IgD-negative memory B cell (primary cell): ENCODE results near the gene PRAC2. TPM values are rescaled to one million over a fixed set of nuclear protein-coding genes. Genes with fewer than 3 reads are reported as not detected.
A peak's percentile ranks its signal among the peaks of the same experiment; 100 is the strongest.

Experiments
- H3K27ac Mint-ChIP-seq, 3 donors: one replicate each; pipeline ENCODE4 v1.8.0; 2020 to 2022; ENCODE audit warnings: mild to moderate bottlenecking in 3 of 3, mixed read lengths in 3 of 3, moderate library complexity in 1 of 3
- H3K27me3 Mint-ChIP-seq: one replicate; pipeline ENCODE4 v1.8.0; 2021; ENCODE audit warnings: mixed read lengths
- H3K36me3 Mint-ChIP-seq: one replicate; pipeline ENCODE4 v1.8.0; 2020; ENCODE audit warnings: mild to moderate bottlenecking, mixed read lengths
- H3K4me1 Mint-ChIP-seq, 3 donors: one replicate each; pipeline ENCODE4 v1.8.0; 2020 to 2022; ENCODE audit warnings: mixed read lengths in 3 of 3, mild to moderate bottlenecking in 1 of 3
- H3K4me3 Mint-ChIP-seq, 4 donors: one replicate each; pipeline ENCODE4 v1.8.0; 2020 to 2022; ENCODE audit warnings: mild to moderate bottlenecking in 4 of 4, mixed read lengths in 4 of 4, moderate library complexity in 3 of 4
- H3K9me3 Mint-ChIP-seq, 3 donors: one replicate each; pipeline ENCODE4 v1.8.0; 2020 to 2021; ENCODE audit warnings: mixed read lengths in 3 of 3, mild to moderate bottlenecking in 1 of 3
- polyA plus RNA-seq: library from polyadenylated mRNA; unstranded; fragments of 300-500 nt; fragmentation: Illumina TruSeq; gene quantifications from one replicate; pipeline ENCODE4 v1.2.3, GENCODE V29; 2021

PRAC2 gene
- polyA plus RNA-seq, 1 donor from 2014 or later = not detected

DNA sequence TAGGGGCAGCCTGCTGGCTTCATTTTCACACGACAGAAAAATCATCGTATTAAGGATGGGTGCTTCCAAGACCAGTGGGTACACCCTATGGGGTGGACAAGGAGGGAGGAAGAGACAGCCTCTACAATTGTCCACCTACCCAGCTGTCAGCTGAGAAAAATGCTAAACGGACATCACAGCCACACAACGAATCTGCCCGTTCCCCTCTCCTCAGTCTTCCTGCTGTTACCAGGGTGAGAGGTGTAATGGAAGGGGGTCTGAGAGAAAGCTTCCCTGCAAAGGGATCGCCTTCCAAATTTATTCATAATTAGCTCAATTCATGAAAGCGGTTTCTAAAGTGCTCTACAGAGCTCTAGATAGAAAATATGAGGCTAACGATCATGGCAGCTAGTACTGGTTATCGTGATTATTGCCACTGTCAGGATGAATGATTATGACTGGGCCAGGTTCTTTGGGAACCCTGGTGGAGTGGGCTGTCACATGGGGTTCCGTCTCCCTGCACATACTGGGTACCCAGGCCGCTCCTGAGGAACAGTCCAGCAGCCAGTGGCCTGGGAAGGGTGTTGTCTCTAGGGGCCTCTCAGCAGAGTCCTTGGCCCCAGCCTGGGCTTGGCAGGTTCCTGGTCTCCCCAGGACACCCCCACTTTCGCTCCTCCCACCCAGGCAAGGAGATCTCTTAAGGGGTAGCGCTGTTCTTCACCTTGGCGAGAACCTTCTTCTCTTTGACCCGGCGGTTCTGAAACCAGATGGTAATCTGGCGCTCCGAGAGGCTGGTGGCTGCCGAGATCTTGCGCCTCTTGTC lies 3.3 kb downstream of the PRAC2 start:
- Mint-ChIP-seq H3K27me3 (peaks cover 81% of the 10 kb centered on the region), H3K9me3 (peaks cover 0 to 8% (median 0%) of the 10 kb centered on the region in 3 donors), H3K27ac (peak overlapping the region; percentile 55 to 92 (median 90)), H3K4me1 (peaks cover 7 to 16% (median 15%) of the 10 kb centered on the region in 3 donors), H3K4me3 (peak overlapping the region in 2 of 4 donors; percentile 13 to 37), H3K36me3 (no peaks in the 10 kb centered on the region)

GRCh38 chr17:48726916-48727286 lies 3.9 kb downstream of the PRAC2 start:
- no peaks in the 10 kb centered on the region for H3K36me3 Mint-ChIP-seq
- H3K4me1 Mint-ChIP-seq = peaks cover 7 to 16% (median 15%) of the 10 kb centered on the region in 3 donors
- peak overlapping the region in 2 of 4 donors; percentile 0 to 13 for H3K4me3 Mint-ChIP-seq
- H3K27me3 Mint-ChIP-seq = peaks cover 82% of the 10 kb centered on the region
- peak overlapping the region in 1 of 3 donors; percentile 92 for H3K27ac Mint-ChIP-seq
- H3K9me3 Mint-ChIP-seq = peaks cover 0 to 8% (median 0%) of the 10 kb centered on the region in 3 donors

GRCh38 chr17:48727415-48728175 lies 4.6 kb downstream of the PRAC2 start:
- Mint-ChIP-seq H3K27me3 (peaks cover 82% of the 10 kb centered on the region), H3K36me3 (no peaks in the 10 kb centered on the region), H3K27ac (peak overlapping the region in 2 of 3 donors; percentile 36 to 92), H3K9me3 (peaks cover 0 to 8% (median 0%) of the 10 kb centered on the region in 3 donors), H3K4me3 (peak overlapping the region in 2 of 4 donors; percentile 13 to 63), H3K4me1 (peaks cover 9 to 18% (median 16%) of the 10 kb centered on the region in 3 donors)

DNA sequence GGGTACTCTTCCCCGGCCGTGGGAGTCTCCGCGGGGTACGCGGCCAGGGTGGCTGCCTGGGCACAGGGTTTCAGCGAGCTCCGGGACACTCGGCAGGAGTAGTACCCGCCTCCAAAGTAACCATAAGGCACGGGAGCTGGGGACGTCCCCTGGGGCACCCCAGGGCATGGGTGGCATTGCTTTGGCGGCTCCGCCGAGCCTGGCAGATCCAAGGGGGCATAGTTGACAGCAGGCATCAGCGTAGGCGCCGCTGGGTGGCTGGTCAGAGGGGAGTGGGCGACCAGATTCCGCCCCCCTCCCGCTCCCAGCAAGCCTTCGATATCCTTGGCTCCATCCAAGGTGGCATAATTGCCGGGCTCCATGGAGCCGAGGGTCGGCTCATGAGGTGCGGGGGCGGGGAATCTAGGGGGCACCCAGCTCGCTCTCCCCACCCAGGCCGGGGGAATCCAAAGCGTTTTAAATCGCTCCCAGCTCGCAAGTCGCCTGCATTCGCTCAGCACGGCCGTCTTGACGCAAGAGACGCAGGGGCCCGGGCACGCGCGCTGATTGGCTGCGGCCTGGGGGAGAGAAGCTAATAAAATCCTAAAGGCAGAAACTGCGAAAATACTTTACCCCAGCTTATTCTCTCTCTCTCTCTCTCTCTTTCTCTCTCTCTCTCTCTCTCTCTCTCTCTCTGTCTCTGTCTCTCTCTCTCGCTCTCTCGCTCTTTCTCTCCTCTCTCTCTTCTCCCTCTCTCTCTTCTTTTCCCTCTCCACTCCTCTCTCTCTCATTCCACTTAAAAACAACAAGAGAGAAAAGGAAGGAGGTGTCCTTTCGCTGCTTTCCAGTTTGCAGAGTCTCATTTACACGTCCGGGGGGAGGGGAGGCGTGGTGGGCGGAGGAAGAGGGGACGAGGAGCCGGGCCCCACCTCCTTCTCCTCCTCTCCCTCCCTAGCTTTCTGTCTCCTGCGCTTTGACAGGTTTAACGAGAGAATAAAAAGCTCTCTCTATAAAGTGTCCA lies 5.5 kb downstream of the PRAC2 start, which contains the start of gene HOXB13:
Gene HOXB13, minus strand, starts transcription at position 519 of the 1,000 bp plus-strand sequence. Its CDS starts 157 bp downstream, at position 362.
- Mint-ChIP-seq H3K9me3 (peaks cover 0 to 8% (median 0%) of the 10 kb centered on the region in 3 donors), H3K27me3 (peaks cover 80% of the 10 kb centered on the region), H3K4me3 (peak within 1 kb of the TSS in 2 of 4 donors; percentile 55 to 63), H3K4me1 (peaks cover 14 to 24% (median 16%) of the 10 kb centered on the region in 3 donors), H3K36me3 (no peaks in the 10 kb centered on the region), H3K27ac (peak within 1 kb of the TSS; percentile 36 to 92 (median 53))

GRCh38 chr17:48729335-48730239 lies 6.6 kb downstream of the PRAC2 start:
- Mint-ChIP-seq H3K27me3 (peaks cover 82% of the 10 kb centered on the region), H3K4me1 (peaks cover 5 to 22% (median 13%) of the 10 kb centered on the region in 3 donors), H3K36me3 (no peaks in the 10 kb centered on the region), H3K27ac (peak overlapping the region in 2 of 3 donors; percentile 39 to 53), H3K4me3 (peak overlapping the region in 1 of 4 donors; percentile 25), H3K9me3 (peaks cover 0 to 8% (median 0%) of the 10 kb centered on the region in 3 donors)

- Mint-ChIP-seq H3K27me3 (peaks cover 82% of the 10 kb centered on the region), H3K9me3 (peaks cover 0 to 7% (median 0%) of the 10 kb centered on the region in 3 donors), H3K27ac (peak overlapping the region in 2 of 3 donors; percentile 39 to 50), H3K4me1 (peaks cover 4 to 18% (median 10%) of the 10 kb centered on the region in 3 donors), H3K4me3 (peak overlapping the region in 1 of 4 donors; percentile 25), H3K36me3 (no peaks in the 10 kb centered on the region)
Observed at GRCh38 chr17:48730240-48730550, 7.2 kb downstream of the PRAC2 start.

DNA sequence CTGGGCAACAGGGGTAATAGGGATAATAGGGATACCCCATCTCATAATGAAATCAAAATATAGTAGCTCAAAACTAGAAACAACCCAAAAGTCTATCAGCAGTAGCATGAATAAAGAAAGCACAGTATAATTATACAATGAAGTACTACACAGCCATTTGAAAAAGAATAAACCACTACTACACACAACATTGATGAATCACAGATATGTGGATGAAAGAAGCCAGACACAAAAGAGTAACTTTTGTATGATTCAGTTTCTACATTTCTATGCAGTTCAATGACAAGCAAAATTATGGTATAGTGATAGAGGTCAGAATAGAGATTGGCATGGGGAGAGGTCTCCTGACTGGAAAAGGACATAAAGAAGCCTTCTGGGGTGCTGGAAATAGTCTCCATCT lies 8.4 kb downstream of the PRAC2 start:
- H3K36me3 Mint-ChIP-seq = no peaks in the 10 kb centered on the region
- H3K4me1 Mint-ChIP-seq = peaks cover 4 to 18% (median 10%) of the 10 kb centered on the region in 3 donors
- H3K27ac Mint-ChIP-seq = no peak overlapping the region
- H3K27me3 Mint-ChIP-seq = peaks cover 83% of the 10 kb centered on the region
- H3K9me3 Mint-ChIP-seq = peaks cover 0 to 6% (median 0%) of the 10 kb centered on the region in 3 donors
- H3K4me3 Mint-ChIP-seq = no peak overlapping the region

DNA sequence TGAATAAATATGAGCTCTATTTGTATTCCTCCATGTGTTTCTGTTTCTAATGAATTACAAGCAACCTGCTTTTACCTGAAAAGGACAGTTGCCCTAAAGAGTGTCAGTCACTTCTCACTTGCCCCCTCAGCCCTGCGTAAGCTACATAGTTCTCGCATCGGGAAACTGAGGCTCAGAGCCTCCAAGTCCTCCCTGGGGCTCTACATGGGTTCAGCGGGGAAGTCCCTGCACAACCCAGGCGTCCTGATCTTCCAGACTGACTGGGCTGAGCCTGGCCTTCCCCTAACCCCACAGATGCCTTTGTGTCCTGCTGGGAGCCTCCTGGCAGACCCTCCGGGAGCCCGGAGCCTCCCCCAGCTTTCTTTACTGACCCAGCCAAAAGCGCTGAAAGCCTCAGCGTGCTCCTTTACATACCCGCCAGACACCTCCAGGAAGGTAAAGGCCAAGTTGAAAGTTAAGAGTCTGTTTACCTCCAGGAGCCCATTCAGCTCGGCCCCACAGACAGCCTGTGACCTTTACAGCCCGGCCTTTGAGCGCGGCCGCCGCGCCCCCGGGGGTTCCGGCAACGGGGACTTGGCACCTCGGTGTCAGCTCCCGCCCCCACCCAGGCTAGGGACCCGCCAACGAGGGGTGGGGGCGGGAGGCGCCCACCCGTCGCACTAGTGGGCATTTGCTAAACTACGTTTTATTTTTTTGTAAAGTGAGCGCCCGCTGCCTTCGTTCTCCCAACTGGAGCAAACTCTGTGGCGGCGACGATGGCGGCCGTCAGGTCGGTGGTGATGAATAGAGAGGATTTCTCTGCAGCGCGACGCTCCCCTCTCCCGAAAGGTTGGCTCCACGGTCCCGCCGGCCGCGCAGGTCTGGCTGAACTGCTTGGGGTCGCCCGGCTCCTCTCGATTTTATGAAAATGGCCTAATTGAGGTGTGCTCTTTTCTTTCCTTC lies 10.0 kb downstream of the PRAC2 start:
- Mint-ChIP-seq H3K4me1 (peaks cover 4 to 18% (median 10%) of the 10 kb centered on the region in 3 donors), H3K27me3 (peaks cover 80% of the 10 kb centered on the region), H3K9me3 (peaks cover 0 to 5% (median 0%) of the 10 kb centered on the region in 3 donors), H3K36me3 (no peaks in the 10 kb centered on the region), H3K27ac (peak overlapping the region; percentile 9 to 47 (median 46)), H3K4me3 (peak overlapping the region in 2 of 4 donors; percentile 75 to 85)

DNA sequence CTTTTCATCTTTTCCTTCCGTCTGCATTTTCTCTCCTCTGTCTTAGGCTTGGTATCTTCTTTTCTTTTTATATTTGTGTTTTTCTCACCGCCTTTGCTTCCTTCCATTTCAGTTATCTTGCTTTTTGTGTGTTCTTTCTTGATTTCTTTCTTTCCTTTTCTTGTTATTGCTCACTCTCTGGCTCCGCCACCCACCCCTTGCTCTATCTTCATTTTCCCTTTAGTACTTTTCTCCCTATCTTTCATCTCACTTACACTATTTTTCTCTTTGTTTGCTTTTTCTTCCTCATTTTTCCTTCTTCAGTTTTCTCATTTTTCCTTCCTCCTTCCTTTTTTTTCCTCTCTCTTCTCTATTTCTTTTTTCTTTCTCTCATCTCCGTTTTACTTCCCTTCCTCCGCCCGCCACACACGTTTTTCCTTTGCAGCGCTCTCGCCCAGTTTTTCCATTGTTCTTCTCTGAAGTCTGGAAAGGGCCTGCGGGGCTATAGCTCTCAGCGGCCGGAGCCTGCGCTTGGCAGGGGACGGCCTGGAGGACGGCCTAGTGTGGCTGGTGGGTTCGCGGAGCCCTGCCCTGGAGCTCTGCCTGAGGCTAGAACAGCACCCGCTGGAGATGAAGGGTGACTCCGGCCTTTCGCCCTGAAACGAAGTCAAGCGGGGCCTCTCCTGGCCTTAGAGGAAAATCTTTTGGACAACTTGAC lies 10.8 kb downstream of the PRAC2 start:
- Mint-ChIP-seq H3K4me1 (peaks cover 4 to 17% (median 10%) of the 10 kb centered on the region in 3 donors), H3K36me3 (no peaks in the 10 kb centered on the region), H3K27ac (peak overlapping the region; percentile 9 to 47 (median 17)), H3K9me3 (peaks cover 0 to 8% (median 0%) of the 10 kb centered on the region in 3 donors), H3K27me3 (peaks cover 81% of the 10 kb centered on the region), H3K4me3 (peak overlapping the region in 3 of 4 donors; percentile 18 to 85 (median 75))

GRCh38 chr17:48734333-48735061 lies 11.5 kb downstream of the PRAC2 start:
- Mint-ChIP-seq H3K4me3 (peak overlapping the region in 1 of 4 donors; percentile 75), H3K4me1 (peaks cover 9 to 20% (median 10%) of the 10 kb centered on the region in 3 donors), H3K27me3 (peaks cover 82% of the 10 kb centered on the region), H3K27ac (no peak overlapping the region), H3K36me3 (no peaks in the 10 kb centered on the region), H3K9me3 (peaks cover 0 to 11% (median 0%) of the 10 kb centered on the region in 3 donors)

DNA sequence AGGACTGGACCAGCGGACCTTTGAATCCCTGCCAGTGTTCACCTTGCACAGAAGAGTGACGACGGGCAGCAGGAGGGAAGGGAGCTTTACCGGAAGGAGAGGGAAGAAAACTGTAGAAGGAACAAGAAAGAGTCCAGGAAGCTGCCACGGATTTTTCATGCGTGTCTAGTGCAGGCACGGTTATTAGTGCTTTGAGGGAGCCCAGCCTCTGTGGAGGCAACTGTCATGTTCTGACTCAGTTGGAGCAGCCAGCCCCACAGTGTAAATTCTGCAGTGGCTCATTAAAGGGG lies 12.0 kb downstream of the PRAC2 start:
- Mint-ChIP-seq H3K9me3 (peaks cover 0 to 11% (median 0%) of the 10 kb centered on the region in 3 donors), H3K4me1 (peaks cover 8 to 20% (median 10%) of the 10 kb centered on the region in 3 donors), H3K27ac (no peak overlapping the region), H3K27me3 (peaks cover 84% of the 10 kb centered on the region), H3K4me3 (no peak overlapping the region), H3K36me3 (no peaks in the 10 kb centered on the region)
